Daoy (cell line): ENCODE measurements around the gene SLIT3. TPM values are rescaled to one million over a fixed set of nuclear protein-coding genes. Genes with fewer than 3 reads are reported as not detected.
A peak's percentile ranks its signal among the peaks of the same experiment; 100 is the strongest.
"Not testable (repeated sequence)": the region's sequence is repeated elsewhere in the genome, so short reads cannot be mapped to it uniquely, and the experiment has no call there.

ENCODE experiments used
- DNase-seq: peaks from one replicate; pipeline ENCODE4 v3.0.0-alpha.2; 2015; ENCODE audit warnings: low read depth
- total RNA-seq: library from RNA; depleted of rRNA; stranded (reverse); fragments of >200 nt; shearing (Covaris generic); gene quantifications from 2 replicates; pipeline ENCODE4 v1.2.3, GENCODE V29; 2014

The SLIT3 gene
- total RNA-seq, 1 experiment from 2014 or later = 3.5 TPM

GRCh38 chr5:169219351-169219750, 81.6 kb downstream of the SLIT3 start:
- DNase-seq = no peak

GRCh38 chr5:169218861-169219260, 82.1 kb downstream of the SLIT3 start:
- peak; percentile 50 for DNase-seq

- peak; percentile 47 for DNase-seq
Observed at GRCh38 chr5:169218176-169218575, 82.8 kb downstream of the SLIT3 start.

DNA sequence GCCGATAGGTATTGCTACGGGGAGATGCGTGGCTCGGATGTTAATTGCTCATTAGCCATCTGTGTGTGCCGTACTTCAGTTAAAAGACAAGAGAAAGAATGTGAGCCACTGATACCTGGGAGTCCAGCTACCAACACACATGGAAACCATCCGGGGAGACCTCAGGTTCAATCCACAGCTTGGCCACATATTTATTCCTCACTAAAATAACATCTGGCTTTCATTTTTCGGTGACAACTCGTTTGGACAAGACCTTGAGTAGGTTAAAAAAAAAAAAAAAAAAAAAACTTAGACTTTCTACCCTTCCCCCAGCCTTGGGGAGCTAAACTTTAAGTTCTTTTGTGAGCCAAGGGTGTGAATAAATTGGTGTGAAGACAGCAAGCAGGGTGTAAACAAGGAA, 84.1 kb downstream of the SLIT3 start:
- no peak for DNase-seq

GRCh38 chr5:169213479-169213878, 87.5 kb downstream of the SLIT3 start:
- DNase-seq = no peak

DNA sequence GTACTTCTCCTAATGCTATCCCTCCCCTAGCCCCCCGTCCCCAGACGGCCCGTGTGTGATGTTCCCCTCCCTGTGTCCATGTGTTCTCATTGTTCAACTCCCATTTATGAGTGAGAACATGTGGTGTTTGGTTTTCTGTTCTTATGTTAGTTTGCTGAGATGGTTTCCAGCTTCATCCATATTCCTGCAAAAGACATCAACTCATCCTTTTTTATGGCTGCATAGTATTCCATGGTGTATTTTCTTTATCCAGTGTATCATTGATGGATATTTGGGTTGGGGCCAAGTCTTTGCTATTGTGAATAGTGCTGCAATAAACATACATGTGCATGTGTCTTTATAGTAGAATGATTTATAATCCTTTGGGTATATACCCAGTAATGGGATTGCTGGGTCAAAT, 89.2 kb downstream of the SLIT3 start:
- not testable (repeated sequence) for DNase-seq

- DNase-seq = peak; percentile 19
Observed at GRCh38 chr5:169204788-169205400, 96.0 kb downstream of the SLIT3 start.

DNA sequence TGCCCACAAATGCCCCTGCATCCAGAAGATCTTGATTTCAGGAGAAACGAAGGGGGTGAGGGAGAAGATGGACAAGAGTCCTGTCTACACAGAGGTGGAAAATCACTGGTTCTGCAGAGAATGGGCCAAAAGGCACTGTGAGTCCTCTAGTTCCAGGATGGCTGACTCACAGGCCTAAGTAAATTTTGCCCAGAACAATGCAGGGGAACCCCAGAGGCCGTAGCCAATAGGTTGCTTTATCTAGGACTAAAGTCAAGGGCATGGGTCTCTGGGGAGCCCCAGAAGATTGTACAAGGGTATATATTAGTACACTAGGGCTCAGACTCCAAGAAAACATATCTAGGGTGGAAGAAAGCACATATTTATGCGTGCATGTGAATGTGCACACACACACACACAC, 98.0 kb downstream of the SLIT3 start:
- peak; percentile 43 for DNase-seq

DNA sequence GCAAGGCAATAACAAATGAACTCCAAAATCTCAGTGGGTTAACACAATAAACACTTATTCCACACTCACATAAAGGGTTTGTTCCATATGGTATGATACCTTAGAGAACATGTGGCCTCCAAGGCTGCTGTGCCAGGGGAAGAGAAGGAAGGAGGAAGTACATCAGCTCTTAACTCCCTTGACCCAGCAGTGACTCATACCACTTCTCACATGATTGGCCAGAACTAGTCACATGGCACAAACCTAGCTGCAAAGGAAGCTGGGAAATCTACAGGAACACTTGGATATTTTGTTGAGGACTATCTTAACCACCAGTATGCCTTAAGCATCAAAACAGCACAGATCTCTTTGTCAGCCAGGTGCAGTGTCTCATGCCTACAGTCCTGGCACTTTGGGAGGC, 99.3 kb downstream of the SLIT3 start:
- no peak for DNase-seq

- no peak for DNase-seq
Observed at GRCh38 chr5:169200125-169200778, 100.7 kb downstream of the SLIT3 start.

GRCh38 chr5:169197343-169197742, 103.6 kb downstream of the SLIT3 start:
- no peak for DNase-seq

DNA sequence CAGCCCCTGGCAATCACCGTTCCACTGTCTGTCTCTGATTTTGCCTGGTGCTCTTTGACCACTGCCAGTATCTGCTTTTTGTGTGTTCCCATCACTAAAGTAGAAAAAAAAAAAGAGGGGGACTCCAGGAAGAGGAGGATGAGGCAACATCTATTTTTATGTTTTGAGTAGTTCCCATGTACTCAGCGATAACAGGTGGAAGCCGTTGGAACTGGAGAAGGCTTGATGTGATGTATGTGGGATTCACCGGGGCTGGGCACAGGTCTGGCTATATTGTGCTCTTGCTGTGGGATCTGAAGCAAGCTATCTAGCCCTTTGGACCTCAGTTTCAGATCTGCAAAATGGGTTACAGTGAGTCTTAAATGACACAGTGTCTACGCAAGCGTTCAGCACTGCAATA, 104.9 kb downstream of the SLIT3 start:
- DNase-seq = no peak

- peak; percentile 65 for DNase-seq
Observed at GRCh38 chr5:169195601-169196000, 105.3 kb downstream of the SLIT3 start.

DNA sequence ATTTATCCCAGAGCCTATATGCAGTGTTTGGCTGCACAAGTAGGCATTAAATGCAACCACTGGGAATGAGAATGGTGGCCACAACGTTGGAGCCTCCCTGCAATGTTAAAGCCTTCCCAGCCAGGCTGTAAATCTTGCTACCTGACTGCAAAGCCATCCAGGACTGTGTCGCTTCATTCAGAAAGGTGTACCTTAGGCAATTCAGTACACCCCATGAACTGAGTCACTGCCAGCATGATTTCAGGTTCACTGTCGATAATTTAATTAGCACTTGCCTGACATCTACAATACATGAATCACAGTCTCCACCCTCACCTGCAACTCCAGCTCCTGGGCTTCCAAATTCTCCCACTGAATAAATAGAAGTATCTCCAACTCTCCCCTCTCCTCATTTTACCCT, 108.4 kb downstream of the SLIT3 start:
- no peak for DNase-seq

DNA sequence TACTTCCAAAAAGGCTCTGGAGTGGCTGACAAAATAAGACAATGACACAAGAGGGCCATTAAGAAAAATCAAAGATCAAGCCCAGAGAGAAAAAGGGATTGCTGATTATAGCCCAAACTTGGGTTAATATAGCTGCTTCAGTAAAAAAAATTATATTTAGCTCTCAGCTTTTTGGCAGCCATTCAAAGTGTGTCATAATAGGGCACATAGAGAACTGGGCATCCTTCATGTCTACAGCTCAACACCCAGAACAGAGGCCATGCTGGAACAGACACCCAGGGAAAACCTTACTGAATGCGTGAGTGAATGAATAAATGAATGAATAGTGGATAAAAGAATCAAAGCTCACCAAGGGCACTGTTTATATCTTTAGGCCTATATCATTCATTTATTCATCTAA, 110.1 kb downstream of the SLIT3 start:
- DNase-seq = no peak

GRCh38 chr5:169185626-169186025, 115.3 kb downstream of the SLIT3 start:
- DNase-seq = no peak

DNA sequence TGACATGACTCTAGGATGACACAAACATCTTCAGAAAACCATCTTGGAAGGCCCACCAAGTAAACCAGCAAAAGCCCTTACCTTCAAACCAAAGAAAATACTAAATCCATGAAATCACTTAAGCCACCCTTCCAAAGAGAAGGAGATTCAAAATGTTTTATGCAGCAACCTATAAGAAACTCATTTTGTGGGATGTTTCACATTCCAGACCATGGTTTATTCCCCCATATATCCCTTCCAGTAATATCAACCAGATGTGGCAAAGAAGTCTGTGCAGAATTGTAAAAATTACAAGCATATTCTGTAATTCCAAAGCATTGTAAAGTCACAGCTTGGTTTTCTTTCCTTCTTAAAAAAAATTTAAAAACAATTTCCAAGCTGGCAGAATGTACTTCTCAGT, 117.4 kb downstream of the SLIT3 start:
- DNase-seq = no peak

GRCh38 chr5:169182797-169183196, 118.1 kb downstream of the SLIT3 start:
- no peak for DNase-seq

DNA sequence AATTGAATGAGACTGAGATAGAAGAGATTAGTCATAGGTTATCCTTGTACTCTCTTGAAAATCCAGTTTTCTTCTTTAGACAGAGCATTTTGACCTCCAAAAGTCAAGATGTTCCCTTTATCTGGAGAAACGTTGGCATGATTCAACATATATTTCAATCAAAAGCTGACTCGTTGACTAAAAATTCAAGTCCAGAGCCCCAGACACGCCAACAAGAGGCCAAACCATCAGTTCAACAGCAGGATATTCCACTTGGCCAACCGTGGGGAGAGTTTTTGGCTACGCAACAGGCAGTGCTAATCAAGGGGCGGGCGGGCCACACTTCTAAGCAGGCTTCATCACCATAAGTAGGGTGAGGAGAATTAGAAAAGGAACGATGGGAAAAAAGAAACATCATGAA, 119.1 kb downstream of the SLIT3 start:
- DNase-seq = peak; percentile 38

GRCh38 chr5:169178754-169179153, 122.2 kb downstream of the SLIT3 start:
- DNase-seq = no peak

DNA sequence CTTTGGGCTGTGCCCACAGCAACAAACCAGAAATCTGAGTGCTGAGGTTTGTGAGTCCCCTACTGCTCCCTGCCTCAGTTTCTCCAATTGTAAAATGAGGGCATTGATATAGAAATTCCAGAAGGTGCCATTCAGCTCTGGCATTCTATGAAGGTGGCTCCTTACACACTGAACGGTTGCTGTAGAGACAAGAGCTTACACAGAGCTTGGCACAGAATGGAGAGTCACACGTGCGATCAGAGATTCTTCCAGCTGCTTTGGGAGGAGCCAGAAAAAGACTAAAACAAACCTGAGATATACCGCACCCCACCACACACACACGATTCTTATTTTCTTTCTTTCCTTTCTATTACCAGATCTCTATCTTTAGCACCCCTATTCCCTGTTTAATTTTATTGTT, 122.7 kb downstream of the SLIT3 start:
- DNase-seq = no peak

GRCh38 chr5:169176709-169177694, 123.9 kb downstream of the SLIT3 start:
- no peak for DNase-seq

GRCh38 chr5:169175733-169176132, 125.2 kb downstream of the SLIT3 start:
- no peak for DNase-seq
